ENCODE data around the gene FARP1.

DNA sequence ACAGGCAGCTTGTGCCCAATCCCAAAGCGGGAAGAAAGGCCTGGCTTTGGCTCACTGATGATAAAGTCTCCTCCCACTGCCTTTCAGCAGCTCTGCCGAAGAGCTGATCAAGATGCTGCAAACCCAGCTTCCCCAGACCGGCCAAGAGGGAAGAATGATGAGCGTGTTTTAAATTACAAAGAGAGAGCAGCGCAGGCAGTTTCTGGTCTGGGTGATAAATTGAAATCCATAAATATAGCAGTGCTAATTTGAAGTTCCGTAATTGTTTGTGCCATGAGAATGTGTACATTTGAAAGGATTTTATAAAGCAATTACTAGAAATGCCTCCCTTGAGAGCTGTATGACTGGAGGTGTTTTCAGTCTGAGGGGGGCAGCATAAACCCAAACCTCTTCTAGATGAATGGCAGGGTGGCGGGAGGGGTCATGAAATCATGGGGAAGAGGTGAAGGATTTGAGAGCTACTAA lies 262.2 kb downstream of the FARP1 start:
- TF ChIP-seq, protein P1, sequence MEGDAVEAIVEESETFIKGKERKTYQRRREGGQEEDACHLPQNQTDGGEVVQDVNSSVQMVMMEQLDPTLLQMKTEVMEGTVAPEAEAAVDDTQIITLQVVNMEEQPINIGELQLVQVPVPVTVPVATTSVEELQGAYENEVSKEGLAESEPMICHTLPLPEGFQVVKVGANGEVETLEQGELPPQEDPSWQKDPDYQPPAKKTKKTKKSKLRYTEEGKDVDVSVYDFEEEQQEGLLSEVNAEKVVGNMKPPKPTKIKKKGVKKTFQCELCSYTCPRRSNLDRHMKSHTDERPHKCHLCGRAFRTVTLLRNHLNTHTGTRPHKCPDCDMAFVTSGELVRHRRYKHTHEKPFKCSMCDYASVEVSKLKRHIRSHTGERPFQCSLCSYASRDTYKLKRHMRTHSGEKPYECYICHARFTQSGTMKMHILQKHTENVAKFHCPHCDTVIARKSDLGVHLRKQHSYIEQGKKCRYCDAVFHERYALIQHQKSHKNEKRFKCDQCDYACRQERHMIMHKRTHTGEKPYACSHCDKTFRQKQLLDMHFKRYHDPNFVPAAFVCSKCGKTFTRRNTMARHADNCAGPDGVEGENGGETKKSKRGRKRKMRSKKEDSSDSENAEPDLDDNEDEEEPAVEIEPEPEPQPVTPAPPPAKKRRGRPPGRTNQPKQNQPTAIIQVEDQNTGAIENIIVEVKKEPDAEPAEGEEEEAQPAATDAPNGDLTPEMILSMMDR (IDR thresholded peaks at IDR 0.05): no peak
- TF ChIP-seq POLR2A (IDR thresholded peaks at IDR 0.05): no peak
